GM19463 (cell line): Measurements from ENCODE around the gene SORL1.
"Not testable (repeated sequence)": the region's sequence is repeated elsewhere in the genome, so short reads cannot be mapped to it uniquely, and the experiment has no call there.

Experiments
- ATAC-seq: cut with Tn5 transposase; IDR thresholded peaks from one replicate; pipeline ENCODE4 v1.9.1; 2021; ENCODE audit warnings: mild to moderate bottlenecking, moderate library complexity; ENCODE audit not compliant: unreplicated experiment

The SORL1 gene

GRCh38 chr11:121615501-121615900 is 163.4 kb downstream of the SORL1 start:
- ATAC-seq = no peak

GRCh38 chr11:121618516-121618915 is 166.4 kb downstream of the SORL1 start:
- ATAC-seq = no peak

GRCh38 chr11:121625777-121626506 is 173.8 kb downstream of the SORL1 start:
- ATAC-seq = no peak

GRCh38 chr11:121626507-121626875 is 174.4 kb downstream of the SORL1 start:
- no peak for ATAC-seq

GRCh38 chr11:121626980-121627379 is 174.9 kb downstream of the SORL1 start:
- ATAC-seq = no peak

- no peak for ATAC-seq
Observed at GRCh38 chr11:121630041-121630440, 177.9 kb downstream of the SORL1 start.

GRCh38 chr11:121631456-121631855 is 179.3 kb downstream of the SORL1 start:
- no peak for ATAC-seq

GRCh38 chr11:121634273-121634672 is 182.2 kb downstream of the SORL1 start:
- no peak for ATAC-seq

DNA sequence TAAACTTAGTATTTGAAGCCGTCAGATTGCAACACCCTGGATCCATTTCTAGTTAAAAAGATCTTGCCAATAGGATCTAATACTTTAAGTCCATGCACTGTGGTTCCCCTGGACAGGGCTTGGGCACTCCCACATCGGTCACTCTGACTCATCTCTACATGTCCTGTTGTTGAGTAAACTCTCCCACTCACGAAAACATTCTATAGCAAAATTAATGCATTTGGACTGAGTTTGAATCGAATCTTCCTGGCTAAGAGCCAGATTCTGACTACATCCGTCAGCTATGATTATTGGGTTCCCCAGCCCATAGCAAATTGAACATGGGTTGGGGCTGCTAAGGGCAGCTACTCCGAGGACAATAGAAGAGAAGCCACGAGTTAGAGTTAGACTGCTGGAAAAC is 182.8 kb downstream of the SORL1 start:
- ATAC-seq = no peak

DNA sequence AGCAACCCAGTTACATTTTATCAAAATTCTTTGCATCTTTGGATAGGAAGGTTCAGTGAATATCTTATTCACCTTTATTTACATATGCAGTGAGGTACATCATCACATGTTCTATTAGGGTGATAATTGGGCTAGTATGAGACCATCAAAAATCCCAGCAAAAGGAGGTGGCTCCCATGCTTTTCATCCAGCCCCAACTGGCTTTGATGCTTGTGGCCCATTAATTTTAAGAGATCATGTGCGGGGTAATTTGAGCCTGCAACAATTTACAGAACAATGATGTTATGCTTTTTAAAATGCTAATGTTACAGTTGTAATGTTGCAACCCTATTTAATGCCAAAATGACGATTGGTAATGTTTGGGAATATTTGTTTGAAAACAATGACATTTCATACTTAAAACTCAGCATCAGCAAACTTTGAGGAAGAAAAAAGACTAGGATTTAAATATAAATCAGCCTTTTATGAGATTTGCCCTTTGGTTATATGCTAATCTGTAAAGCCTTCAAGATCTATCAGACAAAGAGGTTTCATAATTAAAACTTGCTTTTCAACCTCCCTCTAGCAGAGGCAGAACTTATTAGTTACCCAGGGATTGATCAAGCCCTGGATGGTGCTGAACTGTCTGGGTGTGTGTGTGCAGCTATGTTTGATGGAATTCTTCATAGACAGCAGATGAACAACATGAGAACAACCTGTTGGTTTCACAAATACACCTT is 184.1 kb downstream of the SORL1 start:
- ATAC-seq = no peak

DNA sequence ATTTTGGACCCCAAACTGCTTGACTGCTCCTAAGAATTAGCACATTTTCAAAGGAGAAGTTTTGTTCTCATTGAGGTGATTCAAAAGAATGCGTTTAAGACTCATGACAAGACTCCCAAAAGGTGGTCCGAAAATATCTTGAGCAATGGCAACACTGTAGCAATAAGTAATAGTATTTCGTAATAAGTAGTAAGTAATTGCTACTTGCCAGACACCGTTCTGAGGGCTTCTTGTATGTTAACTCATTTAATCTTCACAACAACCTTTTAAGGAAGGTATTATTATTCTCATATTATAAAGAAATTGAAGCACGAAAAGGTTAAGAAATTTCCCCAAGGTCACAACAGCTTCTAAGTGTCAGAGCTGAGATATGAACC is 184.7 kb downstream of the SORL1 start:
- no peak for ATAC-seq

- ATAC-seq = not testable (repeated sequence)
Observed at GRCh38 chr11:121637587-121637986, 185.5 kb downstream of the SORL1 start.

GRCh38 chr11:121643479-121644186 is 191.5 kb downstream of the SORL1 start:
- ATAC-seq = no peak

DNA sequence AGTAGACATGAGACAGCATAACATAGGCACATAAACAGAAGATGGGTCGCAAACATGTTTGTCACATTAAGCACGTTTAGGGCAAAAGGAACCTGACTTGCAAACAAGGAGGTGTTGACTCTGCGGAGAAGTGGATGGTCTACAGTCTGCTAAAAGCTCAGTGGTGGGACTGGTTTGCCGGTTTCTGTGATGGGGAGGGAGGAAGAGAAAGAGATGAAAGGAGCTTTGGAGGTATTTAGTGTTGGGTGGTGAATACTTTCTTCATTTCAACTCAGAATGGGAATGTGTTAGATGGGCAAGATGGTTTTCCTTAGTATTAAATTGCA is 192.0 kb downstream of the SORL1 start:
- ATAC-seq = no peak

GRCh38 chr11:121645001-121645400 is 192.9 kb downstream of the SORL1 start:
- ATAC-seq = no peak

DNA sequence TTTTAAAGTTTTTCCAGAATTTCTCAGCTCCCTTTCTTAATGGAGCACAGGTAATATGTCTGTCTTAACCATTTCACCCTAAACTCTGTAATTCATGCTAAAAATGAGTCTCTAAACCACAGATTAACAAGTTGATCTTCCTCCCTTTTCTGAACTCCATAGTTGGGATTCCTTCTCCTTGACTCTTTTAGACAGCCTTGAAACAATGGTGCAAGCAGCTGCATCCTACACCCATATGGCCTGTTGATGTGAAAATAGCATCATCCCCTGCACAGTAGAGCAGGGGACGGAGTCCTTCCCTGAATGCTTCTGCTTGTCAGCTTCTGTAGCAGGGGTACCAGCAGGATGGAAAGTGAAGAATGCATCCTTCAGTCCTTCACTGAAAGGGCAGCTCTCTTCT is 193.5 kb downstream of the SORL1 start:
- ATAC-seq = no peak

GRCh38 chr11:121648306-121648705 is 196.2 kb downstream of the SORL1 start:
- ATAC-seq = no peak

DNA sequence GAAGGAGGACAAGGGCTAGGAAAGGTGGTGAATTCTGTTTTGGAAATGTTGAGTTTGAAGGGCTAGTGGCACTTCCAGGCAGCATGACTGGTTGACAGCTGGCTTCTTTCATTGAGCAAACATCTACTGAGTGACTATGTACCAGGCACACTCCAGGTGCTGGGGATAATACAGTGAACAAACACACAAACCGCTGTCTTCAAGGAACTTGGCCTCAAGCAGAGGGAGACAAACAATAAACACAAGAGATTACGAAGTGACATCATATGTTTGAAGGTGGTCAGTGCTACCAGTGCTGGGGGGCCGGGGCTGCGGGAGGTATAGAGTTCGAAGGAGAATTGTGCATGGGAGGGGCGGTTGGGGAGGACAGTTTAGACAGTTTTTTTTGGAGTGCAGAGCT is 197.7 kb downstream of the SORL1 start:
- no peak for ATAC-seq

DNA sequence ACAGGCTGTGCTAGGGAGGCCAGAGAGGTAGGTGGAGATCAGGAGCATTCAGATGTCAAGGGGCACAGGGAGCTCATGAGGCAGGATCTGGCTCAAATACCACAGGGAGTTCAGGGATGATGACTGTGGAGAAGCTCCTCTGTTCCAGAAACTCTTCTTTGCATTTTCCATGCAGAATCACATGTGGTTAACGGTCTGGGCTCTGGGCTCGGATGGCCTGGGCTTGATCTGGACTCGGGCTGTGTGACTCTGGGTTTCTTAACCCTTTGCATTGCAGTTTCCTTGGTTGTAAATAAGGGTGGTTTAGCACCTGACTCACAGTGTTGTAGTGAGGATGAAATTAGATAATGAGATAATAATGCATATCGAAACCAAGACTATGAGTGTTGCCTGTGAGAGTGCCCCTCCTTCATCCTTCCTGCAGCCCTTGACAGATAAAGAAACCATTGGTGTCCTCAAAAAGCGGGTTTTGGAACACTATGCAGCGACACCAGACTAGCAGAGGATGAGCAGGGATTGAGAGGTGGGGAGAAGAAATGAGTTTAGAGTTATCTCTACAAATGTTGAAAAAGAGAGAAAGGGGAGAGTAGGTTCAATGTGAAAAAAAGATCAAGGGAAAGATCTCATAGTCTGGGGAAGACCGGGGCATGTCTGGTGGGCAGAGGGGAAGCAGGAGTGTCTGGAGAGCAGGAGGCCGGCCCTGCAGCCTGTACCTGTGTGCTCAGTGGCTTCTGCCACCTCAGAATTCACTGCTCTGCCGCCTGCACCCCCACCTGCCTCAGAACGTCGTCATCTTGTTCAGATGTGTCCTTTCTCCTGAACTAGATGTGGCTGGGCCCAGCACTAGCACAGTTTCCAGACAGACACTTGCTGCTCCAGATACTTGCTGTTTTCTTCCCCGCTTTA is 198.5 kb downstream of the SORL1 start:
- no peak for ATAC-seq

- no peak for ATAC-seq
Observed at GRCh38 chr11:121651257-121651605, 199.1 kb downstream of the SORL1 start.

GRCh38 chr11:121652971-121653370 is 200.9 kb downstream of the SORL1 start:
- no peak for ATAC-seq
